Neural crest cell (in vitro differentiated cells): ENCODE data around the gene PPP3CA. TPM values are rescaled to one million over a fixed set of nuclear protein-coding genes. Genes with fewer than 3 reads are reported as not detected.

Experiments used
- DNase-seq: peaks from one replicate; pipeline ENCODE4 v3.0.0; 2021; ENCODE audit warnings: low read depth, mixed read lengths, low spot score
- H3K27ac Mint-ChIP-seq: one replicate; pipeline ENCODE4 v1.8.0; 2021; ENCODE audit warnings: mild to moderate bottlenecking, mixed read lengths; ENCODE audit not compliant: unreplicated experiment
- H3K27me3 Mint-ChIP-seq: 2 replicates; pipeline ENCODE4 v1.8.0; 2021; ENCODE audit warnings: low read depth, mild to moderate bottlenecking, mixed read lengths
- H3K36me3 Mint-ChIP-seq: 2 replicates; pipeline ENCODE4 v1.8.0; 2021; ENCODE audit warnings: low read depth, mild to moderate bottlenecking, mixed read lengths
- H3K4me1 Mint-ChIP-seq: 2 replicates; pipeline ENCODE4 v1.8.0; 2021; ENCODE audit warnings: mixed read lengths
- H3K4me3 Mint-ChIP-seq: one replicate; pipeline ENCODE4 v1.8.0; 2021; ENCODE audit warnings: mild to moderate bottlenecking, mixed read lengths
- H3K9me3 Mint-ChIP-seq: 2 replicates; pipeline ENCODE4 v1.8.0; 2021; ENCODE audit warnings: mixed read lengths
- total RNA-seq: library from RNA; stranded (reverse); gene quantifications from 2 replicates; pipeline ENCODE4 v1.2.1, GENCODE V29; 2021
- TF ChIP-seq, protein P1 (sequence below): fragments of 200-600 bp; sonication (generic); conservative IDR thresholded peaks from 2 replicates; pipeline ENCODE4 v1.5.0; 2021; ENCODE audit warnings: antibody characterized with exemption, mild to moderate bottlenecking

The PPP3CA gene
- total RNA-seq, 1 donor from 2014 or later, result 12.2 TPM

DNA sequence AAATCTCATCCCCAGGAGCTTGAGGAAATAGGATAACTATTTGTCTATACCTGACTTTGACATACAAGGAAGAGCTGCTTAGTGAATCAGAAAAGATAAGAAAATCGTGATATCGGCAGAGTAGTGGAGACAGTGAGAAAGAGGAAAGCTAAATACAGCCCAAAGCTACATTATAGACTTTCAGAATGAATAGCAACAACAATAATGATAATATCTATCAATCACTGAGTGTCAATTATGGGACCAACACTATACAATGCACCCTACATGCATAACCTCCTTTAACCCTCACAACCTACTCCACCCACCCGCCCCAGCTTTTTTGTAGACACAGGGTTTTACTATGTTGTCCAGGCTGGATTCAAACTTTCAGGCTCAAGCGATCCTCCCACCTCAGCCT is 205.1 kb downstream of the PPP3CA start:
- no peaks in the 10 kb centered on the region for H3K9me3 Mint-ChIP-seq
- TF ChIP-seq, protein P1, sequence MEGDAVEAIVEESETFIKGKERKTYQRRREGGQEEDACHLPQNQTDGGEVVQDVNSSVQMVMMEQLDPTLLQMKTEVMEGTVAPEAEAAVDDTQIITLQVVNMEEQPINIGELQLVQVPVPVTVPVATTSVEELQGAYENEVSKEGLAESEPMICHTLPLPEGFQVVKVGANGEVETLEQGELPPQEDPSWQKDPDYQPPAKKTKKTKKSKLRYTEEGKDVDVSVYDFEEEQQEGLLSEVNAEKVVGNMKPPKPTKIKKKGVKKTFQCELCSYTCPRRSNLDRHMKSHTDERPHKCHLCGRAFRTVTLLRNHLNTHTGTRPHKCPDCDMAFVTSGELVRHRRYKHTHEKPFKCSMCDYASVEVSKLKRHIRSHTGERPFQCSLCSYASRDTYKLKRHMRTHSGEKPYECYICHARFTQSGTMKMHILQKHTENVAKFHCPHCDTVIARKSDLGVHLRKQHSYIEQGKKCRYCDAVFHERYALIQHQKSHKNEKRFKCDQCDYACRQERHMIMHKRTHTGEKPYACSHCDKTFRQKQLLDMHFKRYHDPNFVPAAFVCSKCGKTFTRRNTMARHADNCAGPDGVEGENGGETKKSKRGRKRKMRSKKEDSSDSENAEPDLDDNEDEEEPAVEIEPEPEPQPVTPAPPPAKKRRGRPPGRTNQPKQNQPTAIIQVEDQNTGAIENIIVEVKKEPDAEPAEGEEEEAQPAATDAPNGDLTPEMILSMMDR, result no peak
- no peak overlapping the region for H3K27ac Mint-ChIP-seq
- no peak for DNase-seq
- no peak overlapping the region for H3K4me3 Mint-ChIP-seq
- no peaks in the 10 kb centered on the region for H3K36me3 Mint-ChIP-seq
- no peaks in the 10 kb centered on the region for H3K27me3 Mint-ChIP-seq
- H3K4me1 Mint-ChIP-seq, result peaks cover 4% of the 10 kb centered on the region

DNA sequence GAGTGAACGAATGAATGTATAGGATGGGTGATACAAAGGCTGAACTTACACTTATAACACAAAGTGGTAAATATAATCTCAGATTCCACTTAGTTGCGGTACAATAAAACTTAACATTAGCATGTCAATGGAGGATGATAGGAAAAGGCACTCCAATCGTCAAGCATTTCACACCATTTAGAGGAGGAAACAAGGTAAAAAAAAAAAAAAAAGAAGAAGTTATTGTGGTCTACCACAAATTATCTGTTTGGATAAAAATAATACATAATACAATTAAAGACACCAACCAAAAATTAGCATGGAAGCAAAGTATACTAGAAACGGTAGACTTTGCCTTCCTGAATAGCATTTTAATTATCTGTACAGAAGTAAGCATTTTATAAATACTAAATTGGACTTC is 205.5 kb downstream of the PPP3CA start:
- TF ChIP-seq, protein P1, result no peak

DNA sequence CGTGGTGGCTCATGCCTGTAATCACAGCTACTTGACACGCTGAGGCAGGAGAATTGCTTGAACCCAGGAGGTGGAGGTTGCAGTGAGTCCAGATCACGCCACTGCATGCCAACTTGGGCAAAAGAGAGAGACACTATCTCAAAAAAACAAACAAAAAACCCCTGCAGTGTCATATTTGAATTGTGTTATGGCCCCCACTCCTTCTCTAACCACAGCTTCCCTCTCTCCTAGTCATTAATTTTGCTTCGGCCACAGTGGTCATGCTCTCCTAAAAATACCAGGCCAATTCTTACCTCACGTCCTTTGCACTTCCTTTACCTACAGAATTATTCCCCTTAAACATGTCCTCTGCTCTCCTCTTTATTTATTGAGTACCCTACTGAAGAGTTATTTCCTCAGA is 206.1 kb downstream of the PPP3CA start:
- H3K36me3 Mint-ChIP-seq, result no peaks in the 10 kb centered on the region
- H3K9me3 Mint-ChIP-seq, result no peaks in the 10 kb centered on the region
- peaks cover 4% of the 10 kb centered on the region for H3K4me1 Mint-ChIP-seq
- no peak overlapping the region for H3K27ac Mint-ChIP-seq
- no peak overlapping the region for H3K4me3 Mint-ChIP-seq
- no peaks in the 10 kb centered on the region for H3K27me3 Mint-ChIP-seq
- TF ChIP-seq, protein P1, result no peak
- DNase-seq, result no peak

More for the DNA sequence above, 205.5 kb downstream of the PPP3CA start:
- no peak for DNase-seq
- H3K27ac Mint-ChIP-seq, result no peak overlapping the region
- H3K27me3 Mint-ChIP-seq, result no peaks in the 10 kb centered on the region
- H3K4me1 Mint-ChIP-seq, result peaks cover 4% of the 10 kb centered on the region
- H3K4me3 Mint-ChIP-seq, result no peak overlapping the region
- H3K36me3 Mint-ChIP-seq, result no peaks in the 10 kb centered on the region
- H3K9me3 Mint-ChIP-seq, result no peaks in the 10 kb centered on the region

DNA sequence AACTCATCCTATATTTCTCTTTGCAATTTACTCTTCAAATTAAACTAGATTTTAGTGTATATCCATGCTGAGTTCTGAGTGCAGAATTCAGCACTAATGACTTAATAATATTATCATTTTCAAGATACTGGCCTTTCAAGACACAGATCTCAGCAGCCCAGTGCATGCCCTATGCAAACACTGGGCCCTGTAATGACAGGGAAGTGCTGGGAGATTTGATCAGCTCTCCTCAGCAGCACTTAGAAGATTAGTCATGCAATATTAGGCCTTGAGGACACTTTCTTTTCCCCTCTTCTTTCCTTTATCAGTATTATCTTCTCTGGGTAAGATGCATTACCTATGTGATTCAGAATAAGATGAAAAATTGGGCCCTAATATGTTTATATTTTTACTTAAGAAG is 207.1 kb downstream of the PPP3CA start:
- H3K4me3 Mint-ChIP-seq, result no peak overlapping the region
- H3K27me3 Mint-ChIP-seq, result no peaks in the 10 kb centered on the region
- DNase-seq, result no peak
- peaks cover 4% of the 10 kb centered on the region for H3K4me1 Mint-ChIP-seq
- H3K36me3 Mint-ChIP-seq, result no peaks in the 10 kb centered on the region
- H3K9me3 Mint-ChIP-seq, result no peaks in the 10 kb centered on the region
- H3K27ac Mint-ChIP-seq, result no peak overlapping the region
- TF ChIP-seq, protein P1, result no peak

DNA sequence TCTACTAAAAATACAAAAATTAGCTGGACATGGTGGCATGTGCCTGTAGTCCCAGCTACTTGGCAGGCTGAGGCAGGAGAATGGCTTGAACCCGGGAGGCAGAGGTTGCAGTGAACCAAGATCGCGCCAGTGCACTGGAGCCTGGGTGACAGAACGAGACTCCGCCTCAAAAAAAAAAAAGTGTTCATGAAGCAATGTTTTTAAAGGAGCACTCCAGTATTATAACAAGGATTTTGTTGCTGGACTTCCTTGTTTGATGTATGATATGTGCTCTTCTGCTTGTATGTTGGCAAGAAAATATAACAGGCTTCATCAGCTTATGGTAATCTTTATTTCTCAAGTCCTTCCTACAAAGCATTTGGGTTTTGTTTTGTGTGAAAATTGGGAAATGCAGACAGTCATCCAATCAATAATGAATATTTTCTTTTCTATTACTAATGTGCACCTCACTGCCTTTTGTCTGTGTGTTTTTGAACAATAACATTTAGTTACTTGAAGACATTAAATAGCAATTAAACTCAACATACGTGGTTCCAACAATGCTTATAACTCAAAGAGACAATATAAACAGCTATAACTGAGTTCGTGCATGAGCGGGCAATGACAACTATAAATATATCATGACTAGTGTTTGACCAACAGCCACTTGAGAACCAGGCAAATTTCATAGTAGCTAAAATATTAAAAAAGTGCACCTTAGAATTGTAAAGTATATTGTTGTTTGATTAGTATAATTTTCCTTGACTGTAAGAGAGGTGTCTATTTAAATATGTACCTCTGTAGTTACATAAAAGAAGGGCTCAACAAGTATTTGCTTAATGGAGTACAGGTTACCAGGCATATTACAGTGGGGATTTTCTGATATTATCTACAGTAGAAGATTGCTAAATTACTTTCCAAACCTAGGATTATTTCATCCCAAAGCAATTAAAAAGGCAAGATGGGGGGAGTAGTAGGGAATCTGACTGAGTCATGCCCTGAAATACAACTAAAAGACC is 210.7 kb downstream of the PPP3CA start:
- Mint-ChIP-seq H3K4me3 (no peak overlapping the region), H3K27me3 (no peaks in the 10 kb centered on the region), H3K4me1 (peaks cover 4% of the 10 kb centered on the region), H3K27ac (no peak overlapping the region), H3K36me3 (peaks cover 7% of the 10 kb centered on the region), H3K9me3 (no peaks in the 10 kb centered on the region)
- DNase-seq, result no peak
- TF ChIP-seq, protein P1, result no peak
